T-helper 17 cell (primary cell): ENCODE results near the gene TMED5. TPM values are rescaled to one million over a fixed set of nuclear protein-coding genes. Genes with fewer than 3 reads are reported as not detected.

Source experiments
- total RNA-seq, 4 donors: library from RNA in 2 of 4; stranded (reverse) in 2 of 4; gene quantifications; one replicate each; pipeline ENCODE4 v1.2.3 and lab custom pipeline; 2022 to 2026

TMED5 gene
- total RNA-seq, 2 donors from 2014 or later = 47.6 to 55.1 TPM

Other genes with a start within 250 kb of the TMED5 start
- 1 to 10 TPM; 7.9 to 8.7 TPM for gene DIPK1A, start 219.0 kb downstream of the TMED5 start, total RNA-seq
- gene MTF2, start 101.1 kb downstream of the TMED5 start, total RNA-seq = 10 to 100 TPM; 37.7 to 42.4 TPM
- gene CCDC18, start 311 bp upstream of the TMED5 start, total RNA-seq = 10 to 100 TPM in 1 of 2 donors, 1 to 10 TPM in 1; 8.3 to 11.5 TPM
- gene DR1, start 165.5 kb upstream of the TMED5 start, total RNA-seq = 10 to 100 TPM; 58.9 to 75.1 TPM